ENCODE measurements around the gene HSDL1. TPM values are rescaled to one million over a fixed set of nuclear protein-coding genes. Genes with fewer than 3 reads are reported as not detected.

HSDL1 gene
- total RNA-seq, 2 donors from 2014 or later, result 6.3 to 8.0 TPM

DNA sequence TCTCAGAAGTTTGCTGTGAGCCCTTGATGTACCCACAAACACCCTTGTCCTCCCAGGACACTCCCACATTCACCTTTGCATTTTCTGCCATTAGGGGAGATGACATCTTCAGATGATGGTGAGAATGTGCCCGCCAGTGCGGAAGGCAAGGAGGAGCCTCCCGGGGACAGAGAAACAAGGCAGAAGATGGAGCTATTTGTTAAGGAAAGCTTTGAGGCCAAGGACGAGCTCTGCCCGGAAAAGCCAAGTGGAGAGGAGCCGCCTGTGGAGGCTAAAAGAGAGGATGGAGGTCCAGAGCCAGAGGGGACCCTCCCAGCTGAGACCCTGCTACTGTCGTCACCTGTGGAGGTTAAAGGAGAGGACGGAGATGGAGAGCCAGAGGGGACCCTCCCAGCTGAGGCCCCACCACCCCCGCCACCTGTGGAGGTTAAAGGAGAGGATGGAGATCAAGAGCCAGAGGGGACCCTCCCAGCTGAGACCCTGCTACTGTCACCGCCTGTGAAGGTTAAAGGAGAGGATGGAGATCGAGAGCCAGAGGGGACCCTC is 24.9 kb upstream of the HSDL1 start:
- TF ChIP-seq, protein P1, sequence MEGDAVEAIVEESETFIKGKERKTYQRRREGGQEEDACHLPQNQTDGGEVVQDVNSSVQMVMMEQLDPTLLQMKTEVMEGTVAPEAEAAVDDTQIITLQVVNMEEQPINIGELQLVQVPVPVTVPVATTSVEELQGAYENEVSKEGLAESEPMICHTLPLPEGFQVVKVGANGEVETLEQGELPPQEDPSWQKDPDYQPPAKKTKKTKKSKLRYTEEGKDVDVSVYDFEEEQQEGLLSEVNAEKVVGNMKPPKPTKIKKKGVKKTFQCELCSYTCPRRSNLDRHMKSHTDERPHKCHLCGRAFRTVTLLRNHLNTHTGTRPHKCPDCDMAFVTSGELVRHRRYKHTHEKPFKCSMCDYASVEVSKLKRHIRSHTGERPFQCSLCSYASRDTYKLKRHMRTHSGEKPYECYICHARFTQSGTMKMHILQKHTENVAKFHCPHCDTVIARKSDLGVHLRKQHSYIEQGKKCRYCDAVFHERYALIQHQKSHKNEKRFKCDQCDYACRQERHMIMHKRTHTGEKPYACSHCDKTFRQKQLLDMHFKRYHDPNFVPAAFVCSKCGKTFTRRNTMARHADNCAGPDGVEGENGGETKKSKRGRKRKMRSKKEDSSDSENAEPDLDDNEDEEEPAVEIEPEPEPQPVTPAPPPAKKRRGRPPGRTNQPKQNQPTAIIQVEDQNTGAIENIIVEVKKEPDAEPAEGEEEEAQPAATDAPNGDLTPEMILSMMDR (IDR thresholded peaks at IDR 0.05), result no peak
- TF ChIP-seq POLR2A (IDR thresholded peaks at IDR 0.05), result no peak
- 57 to 72% methylated on average over 9 to 11 of the region's 11 CpGs for WGBS, 2 donors
- H3K36me3 ChIP-seq (replicated peaks in 1 of 2; ENCODE audit: insufficient read depth in 1 of 2, low read depth in 2 of 2), result no peaks in the 10 kb centered on the region
- H3K4me3 ChIP-seq, result no peak overlapping the region
- no peaks in the 10 kb centered on the region for H3K9me3 ChIP-seq
- H3K27me3 ChIP-seq, result no peaks in the 10 kb centered on the region
- H3K27ac ChIP-seq, result no peak overlapping the region
- ATAC-seq (no peak), DNase-seq (no peak)
- intact Hi-C loops (cut with DNase I), result no loop called here
- no peaks in the 10 kb centered on the region for H3K4me1 ChIP-seq

DNA sequence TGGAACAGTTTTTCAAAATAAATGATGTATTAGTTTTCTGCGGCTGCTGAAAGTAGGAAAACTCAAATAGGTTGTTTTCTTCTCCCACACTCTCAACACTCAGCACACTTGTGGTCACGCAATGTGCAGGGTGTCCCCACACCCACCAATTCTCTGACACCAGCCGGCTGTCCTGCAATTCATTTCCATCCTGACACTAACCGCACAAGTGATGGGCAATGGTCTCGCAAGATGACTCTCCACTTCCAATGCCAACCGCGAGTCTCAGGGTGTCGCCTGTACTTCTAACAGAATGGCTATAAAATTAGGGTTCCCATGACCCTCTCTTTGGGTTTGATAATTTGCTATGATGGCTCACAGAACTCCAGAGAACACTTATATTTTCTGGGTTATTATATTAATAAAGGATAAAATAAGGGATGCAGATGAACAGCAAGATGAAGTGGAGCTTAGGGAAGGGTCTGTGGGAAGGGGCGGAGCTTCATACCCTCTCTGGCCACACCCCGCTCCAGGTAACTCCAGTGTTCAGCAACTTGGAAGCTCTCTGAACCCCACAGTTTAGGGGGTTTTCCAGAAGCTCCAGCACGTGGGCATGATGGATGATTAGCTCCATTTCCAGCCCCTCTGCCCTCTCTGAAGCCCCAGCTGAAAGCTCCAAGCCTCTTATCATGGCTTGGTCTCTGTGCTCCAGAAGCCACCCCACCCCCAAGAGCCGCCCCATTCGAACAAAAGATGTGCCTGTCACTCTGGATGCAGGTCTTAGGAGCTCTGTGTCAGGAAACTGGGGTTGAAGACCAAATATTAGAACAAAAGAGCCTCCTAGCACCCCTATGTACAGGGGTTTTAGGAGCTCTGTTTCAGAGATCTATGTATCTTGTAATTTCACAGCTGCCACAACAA is 22.1 kb upstream of the HSDL1 start:
- intact Hi-C loops (cut with DNase I), result no loop called here
- Histone ChIP-seq H3K27me3 (no peaks in the 10 kb centered on the region), H3K4me1 (no peaks in the 10 kb centered on the region), H3K4me3 (no peak overlapping the region), H3K27ac (no peak overlapping the region), H3K36me3 (replicated peaks in 1 of 2; ENCODE audit: insufficient read depth in 1 of 2, low read depth in 2 of 2) (no peaks in the 10 kb centered on the region), H3K9me3 (no peaks in the 10 kb centered on the region)
- WGBS, 2 donors, result 72 to 73% methylated on average over 13 of the region's 13 CpGs
- TF ChIP-seq, protein P1 (IDR thresholded peaks at IDR 0.05), result no peak
- TF ChIP-seq POLR2A (IDR thresholded peaks at IDR 0.05), result no peak
- ATAC-seq, result no peak
- DNase-seq, result no peak

DNA sequence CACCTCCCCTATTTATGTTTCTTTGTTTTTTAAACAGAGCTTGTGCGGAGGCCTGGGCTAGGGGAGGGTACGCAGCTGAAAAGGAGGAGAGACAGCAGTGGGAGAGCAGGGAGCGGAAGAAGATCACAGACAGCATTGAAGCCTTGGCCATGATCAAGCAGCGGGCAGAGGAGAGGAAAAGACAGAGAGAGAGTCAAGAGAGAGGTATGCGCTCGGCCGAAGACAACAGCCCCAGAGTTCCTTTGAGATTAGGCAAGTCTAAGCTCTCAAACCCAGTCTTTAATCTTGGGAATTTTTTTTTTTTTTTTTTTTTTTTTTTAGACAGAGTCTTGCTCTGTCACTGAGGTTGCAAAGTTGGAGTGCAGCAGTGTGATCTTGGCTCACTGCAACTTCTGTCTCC is 20.8 kb upstream of the HSDL1 start:
- H3K4me1 ChIP-seq, result no peaks in the 10 kb centered on the region
- 75 to 80% methylated on average over 7 of the region's 7 CpGs for WGBS, 2 donors
- no peak overlapping the region for H3K27ac ChIP-seq
- DNase-seq (no peak), ATAC-seq (no peak)
- TF ChIP-seq, protein P1 (IDR thresholded peaks at IDR 0.05), result no peak
- TF ChIP-seq POLR2A (IDR thresholded peaks at IDR 0.05), result no peak
- H3K9me3 ChIP-seq, result no peaks in the 10 kb centered on the region
- no peaks in the 10 kb centered on the region for H3K27me3 ChIP-seq
- H3K4me3 ChIP-seq, result no peak overlapping the region
- H3K36me3 ChIP-seq (replicated peaks in 1 of 2; ENCODE audit: insufficient read depth in 1 of 2, low read depth in 2 of 2), result no peaks in the 10 kb centered on the region
- intact Hi-C loops (cut with DNase I), result no loop called here

DNA sequence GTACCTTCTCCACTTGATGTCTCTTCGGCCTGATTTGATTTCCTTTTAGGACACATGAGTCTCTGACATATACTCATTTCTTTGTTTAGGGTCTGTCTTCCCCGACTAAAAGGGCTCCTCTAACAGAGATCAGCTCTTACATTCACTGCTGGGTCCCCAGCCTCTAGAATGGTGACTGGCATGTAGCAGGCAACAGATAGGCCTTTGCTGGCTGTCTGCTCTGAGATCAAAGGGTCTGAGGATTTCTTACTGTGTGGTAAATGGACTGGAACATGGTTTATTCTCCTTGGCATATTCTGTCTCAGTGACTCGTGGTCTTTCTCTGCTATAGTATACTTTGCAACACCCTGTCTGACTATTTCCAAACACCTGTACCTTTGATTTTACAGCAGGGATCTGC is 16.8 kb upstream of the HSDL1 start:
- Histone ChIP-seq H3K36me3 (replicated peaks in 1 of 2; ENCODE audit: insufficient read depth in 1 of 2, low read depth in 2 of 2) (no peaks in the 10 kb centered on the region), H3K4me1 (no peaks in the 10 kb centered on the region), H3K27ac (no peak overlapping the region), H3K27me3 (no peaks in the 10 kb centered on the region), H3K9me3 (no peaks in the 10 kb centered on the region), H3K4me3 (no peak overlapping the region)
- ATAC-seq (no peak), DNase-seq (no peak)
- TF ChIP-seq POLR2A (IDR thresholded peaks at IDR 0.05), result no peak
- TF ChIP-seq, protein P1 (IDR thresholded peaks at IDR 0.05), result no peak
- intact Hi-C loops (cut with DNase I), result no loop called here
- 53 to 60% methylated on average over 3 of the region's 3 CpGs for WGBS, 2 donors

All from body of pancreas (tissue), 4 donors.